Endothelial cell of umbilical vein (primary cell): ENCODE measurements around the gene KLHL17. TPM values are rescaled to one million over a fixed set of nuclear protein-coding genes. Genes with fewer than 3 reads are reported as not detected.

ENCODE experiments used
- BruUV-seq: library from RNA; stranded (reverse); fragments of 400-500 nt; replicated peaks from 2 replicates; lab custom pipeline; 2021; lab: Mats Ljungman, UMichigan
- CTCF ChIA-PET: fragments of 300-600, 350-600 bp; sonication (Branson Sonifier 250); formaldehyde crosslinking; loops from one replicate; lab custom pipeline; 2021; ENCODE audit warnings: antibody characterized with exemption, inconsistent platforms; lab: Charles Lee
- POLR2A ChIA-PET: fragments of 300-600, 350-600 bp; sonication (Branson Sonifier 250); formaldehyde crosslinking; loops from one replicate; lab custom pipeline; 2021; ENCODE audit warnings: antibody characterized with exemption, inconsistent platforms; lab: Charles Lee
- DNase-seq: peaks from one replicate; pipeline ENCODE4 v3.0.0-alpha.2; 2011; ENCODE audit warnings: low read depth, low spot score
- FAIRE-seq: peaks from 2 replicates; lab custom pipeline; 2011; peaks lifted over from hg19 to GRCh38; lab: Jason Lieb, UNC
- H2AFZ ChIP-seq: 2 replicates; pipeline ENCODE4 v1.6.0; 2012; ENCODE audit warnings: low read depth, low read length, control low read depth, inconsistent platforms
- H3K27ac ChIP-seq: 2 replicates; pipeline ENCODE4 v1.5.1; 2011; ENCODE audit warnings: low read depth, mild to moderate bottlenecking, control low read depth, low read length, moderate library complexity; ENCODE audit not compliant: insufficient read depth
- H3K27me3 ChIP-seq, 2 experiments: 2 replicates each; pipeline versions ENCODE4 v1.6.0 to v1.6.1; 2011; ENCODE audit warnings: low read length in 2 of 2, mixed read lengths in 1 of 2; ENCODE audit not compliant: control insufficient read depth in 2 of 2, insufficient read depth in 2 of 2
- H3K36me3 ChIP-seq, 2 experiments: 2 replicates in 1 of 2; 3 replicates in 1 of 2; pipeline ENCODE4 v1.5.1; 2011; ENCODE audit warnings: low read length in 2 of 2, mild to moderate bottlenecking in 1 of 2, moderate library complexity in 1 of 2; ENCODE audit not compliant: control insufficient read depth in 2 of 2, insufficient read depth in 2 of 2; ENCODE audit errors: extremely low read depth in 1 of 2
- H3K4me1 ChIP-seq: 3 replicates; pipeline ENCODE4 v1.5.1; 2011; ENCODE audit warnings: mild to moderate bottlenecking, low read length; ENCODE audit not compliant: control insufficient read depth, insufficient read depth; ENCODE audit errors: extremely low read depth
- H3K4me2 ChIP-seq: 2 replicates; pipeline ENCODE4 v1.6.1; 2011; ENCODE audit warnings: low read length, control low read depth, mixed read lengths; ENCODE audit not compliant: insufficient read depth
- H3K4me3 ChIP-seq, 3 experiments: fragments of 200-600 bp in 1 of 3; sonication (generic), shearing (Covaris generic) in 1 of 3; replicated peaks in 1 of 3; 2 replicates each; pipeline ENCODE4 v1.5.1; 2011 to 2016; ENCODE audit warnings: control low read depth in 3 of 3, low read length in 3 of 3, mild to moderate bottlenecking in 2 of 3, inconsistent platforms in 1 of 3, low read depth in 1 of 3, moderate library complexity in 1 of 3; ENCODE audit not compliant: insufficient read depth in 1 of 3
- H3K79me2 ChIP-seq: 2 replicates; pipeline ENCODE4 v1.6.0; 2012; ENCODE audit warnings: low read length, inconsistent platforms; ENCODE audit not compliant: control insufficient read depth, insufficient read depth
- H3K9ac ChIP-seq: replicated peaks from 2 replicates; pipeline ENCODE3; 2011; ENCODE audit warnings: low read length, control low read depth; ENCODE audit not compliant: insufficient read depth; ENCODE audit errors: extremely low read depth
- H3K9me1 ChIP-seq: replicated peaks from 3 replicates; pipeline ENCODE4 v1.6.0; 2011; ENCODE audit warnings: mild to moderate bottlenecking, low read length; ENCODE audit not compliant: control insufficient read depth, insufficient read depth; ENCODE audit errors: extremely low read depth
- H3K9me3 ChIP-seq: replicated peaks from 2 replicates; pipeline ENCODE4 v1.5.1; 2012; ENCODE audit warnings: low read length, inconsistent platforms; ENCODE audit not compliant: control insufficient read depth, insufficient read depth
- H4K20me1 ChIP-seq: replicated peaks from 2 replicates; pipeline ENCODE3; 2011; ENCODE audit warnings: mild to moderate bottlenecking, low read length; ENCODE audit not compliant: control insufficient read depth, insufficient read depth; ENCODE audit errors: extremely low read depth
- EZH2 ChIP-seq: IDR thresholded peaks from 2 replicates; pipeline ENCODE4 v1.6.1; 2012; ENCODE audit warnings: borderline replicate concordance, low read depth, mild to moderate bottlenecking, moderate library complexity, low read length, inconsistent platforms; ENCODE audit not compliant: severe bottlenecking
- GATA2 ChIP-seq: IDR thresholded peaks from 2 replicates; pipeline ENCODE4 v1.7.0; 2011; ENCODE audit warnings: low read depth, mild to moderate bottlenecking, moderate library complexity, mixed read lengths, low read length; ENCODE audit not compliant: insufficient read length, insufficient read depth
- JUN ChIP-seq: IDR thresholded peaks from 2 replicates; pipeline ENCODE4 v1.6.1; 2011; ENCODE audit warnings: borderline replicate concordance, low read depth; ENCODE audit not compliant: insufficient read length, insufficient read depth
- MAX ChIP-seq: IDR thresholded peaks from 2 replicates; pipeline ENCODE4 v1.6.1; 2011; ENCODE audit not compliant: insufficient read depth, insufficient read length
- MYC ChIP-seq: IDR thresholded peaks from one replicate; pipeline ENCODE4 v1.6.1; 2011; ENCODE audit warnings: mild to moderate bottlenecking, low read depth, low read length
- POLR2AphosphoS5 ChIP-seq: IDR thresholded peaks from 2 replicates; pipeline ENCODE4 v1.6.1; 2012; ENCODE audit warnings: low read depth, mild to moderate bottlenecking, control low read depth, low read length, moderate library complexity; ENCODE audit not compliant: insufficient read depth
- dilution Hi-C: fragments of 300-500 bp; cut with MboI; formaldehyde crosslinking; loops from one replicate; pipeline ENCODE4 v1.15.0; 2019; ENCODE audit warnings: low sequenced_read_pairs; ENCODE audit not compliant: extremely low pct_ligation_motif_present
- intact Hi-C: fragments of 100-400 bp; cut with micrococcal nuclease; formaldehyde crosslinking; loops from one replicate; pipeline ENCODE4 v1.10.0; 2022
- polyA plus RNA-seq, 4 experiments: library from polyadenylated mRNA; depleted of rRNA in 3 of 4; stranded (reverse) in 3 of 4; unstranded in 1 of 4; fragments of >200 nt; gene quantifications; 2 replicates each; pipeline versions ENCODE4 v1.2.1 to v1.2.3, GENCODE V29; 2011 to 2012; ENCODE audit warnings: missing spikeins in 1 of 4
- total RNA-seq: library from RNA; stranded (reverse); gene quantifications from 2 replicates; pipeline ENCODE4 v1.2.3, GENCODE V29; 2021
- TF ChIP-seq, protein P1 (sequence below), 2 donors: IDR thresholded peaks; 1 replicate in 1 of 2; 2 replicates in 1 of 2; pipeline ENCODE4 v1.5.1; 2011; ENCODE audit warnings: low read length in 2 of 2, mild to moderate bottlenecking in 2 of 2, moderate library complexity in 2 of 2, control low read depth in 1 of 2, inconsistent platforms in 1 of 2, low read depth in 1 of 2; ENCODE audit not compliant: insufficient read depth in 1 of 2; ENCODE audit errors: extremely low read depth in 1 of 2

KLHL17 gene
- total and polyA plus RNA-seq, 2 donors (not counting 3 experiments of a cell fraction or from before 2014, with no cell fraction given), result 27.0 to 30.1 TPM

GRCh38 chr1:974687-975328, 14.4 kb downstream of the KLHL17 start:
- Histone ChIP-seq H3K36me3 (no peaks in the 10 kb centered on the region), H3K4me2 (no peak overlapping the region), H2AFZ (no peak overlapping the region), H3K79me2 (no peaks in the 10 kb centered on the region), H3K9me1 (no peaks in the 10 kb centered on the region), H3K9ac (no peak overlapping the region), H3K27ac (no peak overlapping the region), H3K4me1 (no peaks in the 10 kb centered on the region), H3K4me3 (no peak overlapping the region), H4K20me1 (no peaks in the 10 kb centered on the region), H3K27me3 (peaks cover 0 to 2% of the 10 kb centered on the region in 2 experiments), H3K9me3 (no peaks in the 10 kb centered on the region)
- BruUV-seq, result no TSS peak
- no peak for FAIRE-seq
- intact Hi-C loops (no loop called here), dilution Hi-C loops (no loop called here)
- TF ChIP-seq MYC, result no peak
- TF ChIP-seq POLR2AphosphoS5, result no peak
- TF ChIP-seq JUN, result no peak
- TF ChIP-seq EZH2, result no peak
- TF ChIP-seq, protein P1, sequence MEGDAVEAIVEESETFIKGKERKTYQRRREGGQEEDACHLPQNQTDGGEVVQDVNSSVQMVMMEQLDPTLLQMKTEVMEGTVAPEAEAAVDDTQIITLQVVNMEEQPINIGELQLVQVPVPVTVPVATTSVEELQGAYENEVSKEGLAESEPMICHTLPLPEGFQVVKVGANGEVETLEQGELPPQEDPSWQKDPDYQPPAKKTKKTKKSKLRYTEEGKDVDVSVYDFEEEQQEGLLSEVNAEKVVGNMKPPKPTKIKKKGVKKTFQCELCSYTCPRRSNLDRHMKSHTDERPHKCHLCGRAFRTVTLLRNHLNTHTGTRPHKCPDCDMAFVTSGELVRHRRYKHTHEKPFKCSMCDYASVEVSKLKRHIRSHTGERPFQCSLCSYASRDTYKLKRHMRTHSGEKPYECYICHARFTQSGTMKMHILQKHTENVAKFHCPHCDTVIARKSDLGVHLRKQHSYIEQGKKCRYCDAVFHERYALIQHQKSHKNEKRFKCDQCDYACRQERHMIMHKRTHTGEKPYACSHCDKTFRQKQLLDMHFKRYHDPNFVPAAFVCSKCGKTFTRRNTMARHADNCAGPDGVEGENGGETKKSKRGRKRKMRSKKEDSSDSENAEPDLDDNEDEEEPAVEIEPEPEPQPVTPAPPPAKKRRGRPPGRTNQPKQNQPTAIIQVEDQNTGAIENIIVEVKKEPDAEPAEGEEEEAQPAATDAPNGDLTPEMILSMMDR (IDR thresholded peaks at IDR 0.05; ENCODE audit: extremely low read depth in 1 of 2, insufficient read depth in 1 of 2, low read depth in 1 of 2, low read length in 2 of 2), result no peak
- TF ChIP-seq MAX, result no peak
- no peak for TF ChIP-seq GATA2
- ChIA-PET CTCF (interaction anchor here (1.2 to 1.4 kb wide), 3 partner anchors 10 to 27 kb away, joined by 3 to 4 read pairs (median 3); no protein-coding TSS in a partner anchor), POLR2A (no interaction called here)
- DNase-seq, result no peak
